ENCODE data around the gene RBMS1. TPM values are rescaled to one million over a fixed set of nuclear protein-coding genes. Genes with fewer than 3 reads are reported as not detected.

The RBMS1 gene
- total and polyA plus RNA-seq, 2 of the 4 experiments (the other 2 are of a cell fraction): 43.5 to 64.9 TPM

GRCh38 chr2:160336635-160337034, 157.0 kb downstream of the RBMS1 start:
- peaks cover 30% of the 10 kb centered on the region for H3K4me1 ChIP-seq (ENCODE audit: control insufficient read depth, insufficient read depth, low read length)
- H3K18ac ChIP-seq (ENCODE audit: low read depth, low read length): no peak overlapping the region
- TF ChIP-seq, protein P1, sequence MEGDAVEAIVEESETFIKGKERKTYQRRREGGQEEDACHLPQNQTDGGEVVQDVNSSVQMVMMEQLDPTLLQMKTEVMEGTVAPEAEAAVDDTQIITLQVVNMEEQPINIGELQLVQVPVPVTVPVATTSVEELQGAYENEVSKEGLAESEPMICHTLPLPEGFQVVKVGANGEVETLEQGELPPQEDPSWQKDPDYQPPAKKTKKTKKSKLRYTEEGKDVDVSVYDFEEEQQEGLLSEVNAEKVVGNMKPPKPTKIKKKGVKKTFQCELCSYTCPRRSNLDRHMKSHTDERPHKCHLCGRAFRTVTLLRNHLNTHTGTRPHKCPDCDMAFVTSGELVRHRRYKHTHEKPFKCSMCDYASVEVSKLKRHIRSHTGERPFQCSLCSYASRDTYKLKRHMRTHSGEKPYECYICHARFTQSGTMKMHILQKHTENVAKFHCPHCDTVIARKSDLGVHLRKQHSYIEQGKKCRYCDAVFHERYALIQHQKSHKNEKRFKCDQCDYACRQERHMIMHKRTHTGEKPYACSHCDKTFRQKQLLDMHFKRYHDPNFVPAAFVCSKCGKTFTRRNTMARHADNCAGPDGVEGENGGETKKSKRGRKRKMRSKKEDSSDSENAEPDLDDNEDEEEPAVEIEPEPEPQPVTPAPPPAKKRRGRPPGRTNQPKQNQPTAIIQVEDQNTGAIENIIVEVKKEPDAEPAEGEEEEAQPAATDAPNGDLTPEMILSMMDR (conservative IDR thresholded peaks at IDR 0.05; ENCODE audit: low read depth, low read length): no peak
- no peak for TF ChIP-seq POLR2A (IDR thresholded peaks at IDR 0.05; ENCODE audit: low read depth, low read length)
- TF ChIP-seq RFX5 (IDR thresholded peaks at IDR 0.05; ENCODE audit: low read depth, low read length): no peak
- TF ChIP-seq MAZ (IDR thresholded peaks at IDR 0.05; ENCODE audit: borderline replicate concordance, low read depth, low read length): no peak
- no peak for TF ChIP-seq SMC3 (IDR thresholded peaks at IDR 0.05; ENCODE audit: low read depth, low read length)
- no peak for TF ChIP-seq BHLHE40 (IDR thresholded peaks at IDR 0.05; ENCODE audit: low read depth, low read length)
- no peak for TF ChIP-seq CHD1 (IDR thresholded peaks at IDR 0.05; ENCODE audit: low read depth, low read length)
- TF ChIP-seq USF2 (IDR thresholded peaks at IDR 0.05; ENCODE audit: low read depth, low read length): no peak
- TF ChIP-seq CEBPB (IDR thresholded peaks at IDR 0.05; ENCODE audit: low read depth, low read length): no peak
- no peak for TF ChIP-seq MAFK (IDR thresholded peaks at IDR 0.05; ENCODE audit: low read depth, low read length)
- no peak for TF ChIP-seq RCOR1 (IDR thresholded peaks at IDR 0.05; ENCODE audit: insufficient replicate concordance, low read length)
- TF ChIP-seq NFE2L2 (IDR thresholded peaks at IDR 0.05; ENCODE audit: low read depth, low read length): no peak
- no peak for TF ChIP-seq ELK1 (IDR thresholded peaks at IDR 0.05; ENCODE audit: borderline replicate concordance, low read depth, low read length)
- no peak for TF ChIP-seq RAD21 (IDR thresholded peaks at IDR 0.05; ENCODE audit: low read length)
- TF ChIP-seq FOS (IDR thresholded peaks at IDR 0.05; ENCODE audit: low read depth, low read length): no peak
- no peak for TF ChIP-seq MXI1 (IDR thresholded peaks at IDR 0.05; ENCODE audit: borderline replicate concordance, low read depth, low read length)
- H2AFZ ChIP-seq (replicated peaks; ENCODE audit: low read length, poor library complexity): no peak overlapping the region
- intact Hi-C loops (cut with micrococcal nuclease) (no loop called here), dilution Hi-C loops (cut with HindIII; ENCODE audit: low sequenced_read_pairs, unreplicated experiment) (no loop called here), in situ Hi-C loops (cut with MboI; ENCODE audit: low sequenced_read_pairs) (no loop called here)
- ChIA-PET POLR2A (ENCODE audit: unreplicated experiment) (interaction anchor here (0.6 kb wide), 1 partner anchor 648 kb away, joined by 3 read pairs; no protein-coding TSS in a partner anchor), CTCF (no interaction called here)
- no peak overlapping the region for H2BK15ac ChIP-seq (ENCODE audit: low read depth, low read length)
- H3K23ac ChIP-seq (ENCODE audit: low read depth, low read length): 0 out of 2 replicates have a peak overlapping the region, but pooled peaks have one; percentile 24
- H3K14ac ChIP-seq (replicated peaks; ENCODE audit: low read depth, low read length): no peak overlapping the region; the same call in 1 of the 2 replicates
- H4K5ac ChIP-seq (ENCODE audit: low read depth, low read length): no peak overlapping the region
- no CpG with 5 or more reads among the region's 4 CpGs for WGBS, 2 experiments (ENCODE audit: extremely low coverage in 2 of 2, insufficient read length in 1 of 2)
- peaks cover 25% of the 10 kb centered on the region for H3K9me1 ChIP-seq (ENCODE audit: insufficient read depth, low read length)
- DNase-seq (no peak), ATAC-seq (ENCODE audit: low read depth) (no peak)
- no peak overlapping the region for H2BK5ac ChIP-seq (ENCODE audit: low read depth, low read length, poor library complexity, severe bottlenecking)
- H3K36me3 ChIP-seq (ENCODE audit: control insufficient read depth, insufficient read depth, low read length): no peaks in the 10 kb centered on the region
- BruUV-seq (replicated peaks): no TSS peak
- no peak overlapping the region for H3K56ac ChIP-seq (ENCODE audit: extremely low read depth, insufficient read depth, low read length)
- H4K8ac ChIP-seq (ENCODE audit: low read depth in 2 of 2, low read length in 2 of 2): no peak overlapping the region
- no peak overlapping the region for H2AK5ac ChIP-seq (ENCODE audit: low read depth, low read length)
- H3K79me1 ChIP-seq (ENCODE audit: low read depth in 1 of 2, low read length in 2 of 2): peaks cover 13 to 75% of the 10 kb centered on the region in 2 experiments
- no peak overlapping the region for H3K4ac ChIP-seq (ENCODE audit: low read depth, low read length)
- H2AK9ac ChIP-seq (replicated peaks; ENCODE audit: low read depth, low read length, poor library complexity): no peak overlapping the region
- no peak overlapping the region for H3K9ac ChIP-seq (ENCODE audit: low read depth, low read length)
- H3K27ac ChIP-seq (ENCODE audit: insufficient read depth, low read length): peak overlapping the region; percentile 50; the same call in 1 of the 2 replicates
- no peaks in the 10 kb centered on the region for H3K9me3 ChIP-seq (ENCODE audit: control insufficient read depth, insufficient read depth, low read length)
- H3K4me3 ChIP-seq (ENCODE audit: insufficient read depth, low read depth, low read length): no peak overlapping the region
- H3K4me2 ChIP-seq (ENCODE audit: low read depth, low read length): no peak overlapping the region
- H2BK20ac ChIP-seq (ENCODE audit: low read depth, low read length): no peak overlapping the region
- peaks cover 76% of the 10 kb centered on the region for H4K20me1 ChIP-seq (ENCODE audit: insufficient read depth, low read length)
- no peak overlapping the region for H2BK120ac ChIP-seq (ENCODE audit: low read depth, low read length)
- H4K91ac ChIP-seq (ENCODE audit: insufficient read depth, low read depth, low read length): no peak overlapping the region
- no peaks in the 10 kb centered on the region for H3K27me3 ChIP-seq (ENCODE audit: control insufficient read depth, insufficient read depth, low read length)

All from IMR-90 (cell line).